Body of pancreas (tissue), 4 donors: Measurements from ENCODE around the gene PLEKHA6.

Experiments used
- CTCF ChIP-seq, 7 experiments: fragments of 450-650 bp in 4 of 7; fragments of 200-600 bp in 3 of 7; sonication (generic) in 3 of 7; IDR thresholded peaks; one replicate each; pipeline ENCODE4 v1.5.1; 2016 to 2019; ENCODE audit warnings: antibody characterized with exemption in 7 of 7
- POLR2A ChIP-seq, 3 donors: fragments of 450-650 bp; IDR thresholded peaks; one replicate each; pipeline ENCODE4 v1.6.1; 2016; ENCODE audit warnings: antibody characterized with exemption in 3 of 3, mild to moderate bottlenecking in 2 of 3

GRCh38 chr1:204349602-204350001 is 10.1 kb downstream of the PLEKHA6 start:
- TF ChIP-seq CTCF (IDR thresholded peaks at IDR 0.05) (no peak), POLR2A (IDR thresholded peaks at IDR 0.05) (no peak)
